HepG2 (cell line): ENCODE data around the gene SLC25A5. TPM values are rescaled to one million over a fixed set of nuclear protein-coding genes. Genes with fewer than 3 reads are reported as not detected.

Experiments used
- CSRNP1 ChIP-seq: sonication (generic); formaldehyde crosslinking; IDR thresholded peaks from 2 replicates; pipeline ENCODE4 v1.8.1; 2023; ENCODE audit warnings: mild to moderate bottlenecking, missing genetic modification reagents
- HNRNPH1 ChIP-seq: fragments of 200-400 bp; formaldehyde crosslinking; optimal IDR thresholded peaks from 2 replicates; pipeline ENCODE3; 2017; ENCODE audit warnings: mild to moderate bottlenecking, low read depth, low read length
- HOXA7 ChIP-seq: sonication (generic); formaldehyde crosslinking; IDR thresholded peaks from 2 replicates; pipeline ENCODE4 v1.8.1; 2022; ENCODE audit warnings: mild to moderate bottlenecking, missing genetic modification reagents, moderate library complexity
- MED13 ChIP-seq: sonication (generic); formaldehyde crosslinking; IDR thresholded peaks from 2 replicates; pipeline ENCODE4 v1.5.0; 2020; ENCODE audit warnings: missing genetic modification reagents
- NBN ChIP-seq: fragments of 450-650 bp; conservative IDR thresholded peaks from 2 replicates; pipeline ENCODE4 v1.6.1; 2017
- POGZ ChIP-seq: sonication (generic); formaldehyde crosslinking; IDR thresholded peaks from 2 replicates; pipeline ENCODE4 v1.4.0; 2020; ENCODE audit warnings: mild to moderate bottlenecking, missing genetic modification reagents
- REXO4 ChIP-seq: sonication (generic); formaldehyde crosslinking; IDR thresholded peaks from 2 replicates; pipeline ENCODE4 v1.8.0; 2022; ENCODE audit warnings: missing genetic modification reagents, mild to moderate bottlenecking, borderline replicate concordance
- RFX5 ChIP-seq: IDR thresholded peaks from 2 replicates; pipeline ENCODE4 v1.6.1; 2011; ENCODE audit warnings: low read depth, low read length, improper control_type of control experiment
- TAF15 ChIP-seq: fragments of 200-400 bp; formaldehyde crosslinking; IDR thresholded peaks from one replicate; pipeline ENCODE4 v1.6.1; 2018; ENCODE audit warnings: mild to moderate bottlenecking, low read depth, low read length; ENCODE audit not compliant: poor library complexity, severe bottlenecking
- TEAD2 ChIP-seq: sonication (generic); formaldehyde crosslinking; IDR thresholded peaks from 2 replicates; pipeline ENCODE4 v1.9.0; 2021; ENCODE audit warnings: missing genetic modification reagents
- U2AF1 ChIP-seq: fragments of 200-400 bp; formaldehyde crosslinking; optimal IDR thresholded peaks from 2 replicates; pipeline ENCODE3; 2017; ENCODE audit warnings: mild to moderate bottlenecking, low read depth, low read length
- YEATS2 ChIP-seq: sonication (generic); formaldehyde crosslinking; IDR thresholded peaks from 2 replicates; pipeline ENCODE4 v1.4.0; 2020; ENCODE audit warnings: missing genetic modification reagents, borderline replicate concordance
- ZBTB26 ChIP-seq: IDR thresholded peaks from 2 replicates; pipeline ENCODE4 v1.6.1; 2016; ENCODE audit warnings: missing compliant biosample characterization, missing genetic modification reagents, borderline replicate concordance
- ZFY ChIP-seq: sonication (generic); formaldehyde crosslinking; IDR thresholded peaks from 2 replicates; pipeline ENCODE4 v1.4.0; 2020; ENCODE audit warnings: missing genetic modification reagents
- ZNF232 ChIP-seq: sonication (generic); formaldehyde crosslinking; IDR thresholded peaks from 2 replicates; pipeline ENCODE4 v1.4.0; 2020; ENCODE audit warnings: missing genetic modification reagents, borderline replicate concordance
- ZNF333 ChIP-seq: sonication (generic); formaldehyde crosslinking; IDR thresholded peaks from 2 replicates; pipeline ENCODE4 v1.4.0; 2020; ENCODE audit warnings: mild to moderate bottlenecking, missing genetic modification reagents, borderline replicate concordance
- ZNF362 ChIP-seq: sonication (generic); formaldehyde crosslinking; IDR thresholded peaks from 2 replicates; pipeline ENCODE4 v1.4.0; 2020; ENCODE audit warnings: missing genetic modification reagents, mild to moderate bottlenecking, borderline replicate concordance
- ZNF550 ChIP-seq: sonication (generic); formaldehyde crosslinking; IDR thresholded peaks from 2 replicates; pipeline ENCODE4 v1.4.0; 2020; ENCODE audit warnings: mild to moderate bottlenecking, missing genetic modification reagents, borderline replicate concordance
- ZNF567 ChIP-seq: sonication (generic); formaldehyde crosslinking; IDR thresholded peaks from 2 replicates; pipeline ENCODE4 v1.8.1; 2023; ENCODE audit warnings: mild to moderate bottlenecking, missing genetic modification reagents, borderline replicate concordance
- ZNF639 ChIP-seq: conservative IDR thresholded peaks from 2 replicates; pipeline ENCODE4 v1.6.1; 2018; ENCODE audit warnings: missing genetic modification reagents
- polyA plus RNA-seq, 8 experiments: library from polyadenylated mRNA; depleted of rRNA in 3 of 8; stranded (reverse) in 7 of 8; unstranded in 1 of 8; fragments of >200 nt; fragmentation: Illumina TruSeq in 4 of 8; extraction: Trizol in 4 of 8; gene quantifications; 2 replicates each; pipeline versions ENCODE4 v1.2.1 to v1.2.3, GENCODE V29; 2011 to 2016; ENCODE audit warnings: low read depth in 4 of 8, missing spikeins in 1 of 8, mixed read lengths in 1 of 8; ENCODE audit not compliant: insufficient read depth in 1 of 8
- total RNA-seq, 5 experiments: library from RNA; depleted of rRNA; stranded (reverse); fragments of >200 nt; fragmentation: Illumina TruSeq; extraction: Trizol; gene quantifications; 2 replicates each; pipeline ENCODE4 v1.2.3, GENCODE V29; 2016; ENCODE audit warnings: low read depth in 1 of 5
- TF ChIP-seq, protein P1 (sequence below): IDR thresholded peaks from 2 replicates; pipeline ENCODE4 v1.6.1; 2012; ENCODE audit warnings: low read depth, low read length, improper control_type of control experiment
- TF ChIP-seq, protein P2 (sequence below): IDR thresholded peaks from 2 replicates; pipeline ENCODE4 v1.6.1; 2016; ENCODE audit warnings: low read depth, control low read depth

Gene SLC25A5
- total and polyA plus RNA-seq, 2 of the 13 experiments (the other 11 are each of a cell fraction or from before 2014, with no cell fraction given), result 300 to 402 TPM

DNA sequence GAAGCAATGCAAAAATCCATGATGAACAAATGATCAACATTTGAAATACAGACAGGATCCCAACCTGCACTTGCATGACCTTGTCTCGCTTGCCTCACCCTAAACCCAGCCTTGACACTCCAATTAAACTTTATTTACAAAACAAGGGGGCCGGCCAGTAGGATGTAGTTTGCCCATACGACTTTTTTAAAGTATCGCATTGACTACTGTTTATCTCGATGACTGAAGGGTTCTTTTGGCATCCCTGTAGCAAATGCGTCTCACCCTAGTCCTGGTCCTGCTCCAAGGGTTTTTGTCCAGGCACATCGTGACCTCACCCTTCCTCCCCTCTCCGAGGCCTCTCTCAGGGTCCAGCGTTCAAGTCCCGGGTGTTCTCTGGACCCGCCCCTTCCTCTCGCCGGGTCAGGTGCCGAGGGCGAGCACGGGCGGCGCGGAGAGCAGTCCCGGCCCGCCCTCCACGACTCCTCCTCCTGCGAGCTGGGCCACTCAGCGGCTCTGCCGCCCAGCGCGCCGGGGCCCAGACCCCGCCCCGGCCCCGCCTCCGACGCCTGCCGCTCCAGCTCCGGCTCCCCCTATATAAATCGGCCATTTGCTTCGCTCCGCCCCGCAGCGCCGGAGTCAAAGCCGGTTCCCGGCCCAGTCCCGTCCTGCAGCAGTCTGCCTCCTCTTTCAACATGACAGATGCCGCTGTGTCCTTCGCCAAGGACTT is at the start of gene SLC25A5 (continued):
- TF ChIP-seq HNRNPH1, result no peak
- TF ChIP-seq ZNF550 (CRISPR knock-in tag), result no peak
- no peak for TF ChIP-seq CSRNP1 (CRISPR knock-in tag)
- no peak for TF ChIP-seq ZNF567
- TF ChIP-seq HOXA7 (CRISPR knock-in tag), result no peak
- TF ChIP-seq, protein P1, sequence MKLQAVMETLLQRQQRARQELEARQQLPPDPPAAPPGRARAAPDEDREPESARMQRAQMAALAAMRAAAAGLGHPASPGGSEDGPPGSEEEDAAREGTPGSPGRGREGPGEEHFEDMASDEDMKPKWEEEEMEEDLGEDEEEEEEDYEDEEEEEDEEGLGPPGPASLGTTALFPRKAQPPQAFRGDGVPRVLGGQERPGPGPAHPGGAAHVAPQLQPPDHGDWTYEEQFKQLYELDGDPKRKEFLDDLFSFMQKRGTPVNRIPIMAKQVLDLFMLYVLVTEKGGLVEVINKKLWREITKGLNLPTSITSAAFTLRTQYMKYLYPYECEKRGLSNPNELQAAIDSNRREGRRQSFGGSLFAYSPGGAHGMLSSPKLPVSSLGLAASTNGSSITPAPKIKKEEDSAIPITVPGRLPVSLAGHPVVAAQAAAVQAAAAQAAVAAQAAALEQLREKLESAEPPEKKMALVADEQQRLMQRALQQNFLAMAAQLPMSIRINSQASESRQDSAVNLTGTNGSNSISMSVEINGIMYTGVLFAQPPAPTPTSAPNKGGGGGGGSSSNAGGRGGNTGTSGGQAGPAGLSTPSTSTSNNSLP, result no peak
- TF ChIP-seq ZNF639 (CRISPR knock-in tag), result no peak
- TF ChIP-seq ZBTB26, result no peak
- no peak for TF ChIP-seq YEATS2 (CRISPR knock-in tag)
- TF ChIP-seq, protein P2, sequence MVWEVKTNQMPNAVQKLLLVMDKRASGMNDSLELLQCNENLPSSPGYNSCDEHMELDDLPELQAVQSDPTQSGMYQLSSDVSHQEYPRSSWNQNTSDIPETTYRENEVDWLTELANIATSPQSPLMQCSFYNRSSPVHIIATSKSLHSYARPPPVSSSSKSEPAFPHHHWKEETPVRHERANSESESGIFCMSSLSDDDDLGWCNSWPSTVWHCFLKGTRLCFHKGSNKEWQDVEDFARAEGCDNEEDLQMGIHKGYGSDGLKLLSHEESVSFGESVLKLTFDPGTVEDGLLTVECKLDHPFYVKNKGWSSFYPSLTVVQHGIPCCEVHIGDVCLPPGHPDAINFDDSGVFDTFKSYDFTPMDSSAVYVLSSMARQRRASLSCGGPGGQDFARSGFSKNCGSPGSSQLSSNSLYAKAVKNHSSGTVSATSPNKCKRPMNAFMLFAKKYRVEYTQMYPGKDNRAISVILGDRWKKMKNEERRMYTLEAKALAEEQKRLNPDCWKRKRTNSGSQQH, result no peak
- no peak for TF ChIP-seq ZNF362 (CRISPR knock-in tag)
- TF ChIP-seq MED13 (CRISPR knock-in tag), result no peak
- TF ChIP-seq POGZ (CRISPR knock-in tag), result no peak; the same call in 1 of the 2 replicates
- TF ChIP-seq ZNF333 (CRISPR knock-in tag), result no peak
- TF ChIP-seq ZFY (CRISPR knock-in tag), result no peak
- TF ChIP-seq TEAD2 (CRISPR knock-in tag), result no peak
- TF ChIP-seq RFX5, result no peak
- TF ChIP-seq NBN, result no peak
- no peak for TF ChIP-seq REXO4
- no peak for TF ChIP-seq ZNF232
- TF ChIP-seq TAF15, result no peak
- TF ChIP-seq U2AF1, result no peak
